Adipocyte (in vitro differentiated cells): ENCODE results near the gene TRIM29.
"Not testable (repeated sequence)": the region's sequence is repeated elsewhere in the genome, so short reads cannot be mapped to it uniquely, and the experiment has no call there.

ENCODE experiments used
- DNase-seq: peaks from one replicate; pipeline ENCODE4 v3.0.0-alpha.2; 2015; ENCODE audit warnings: low read depth
- H3K27me3 ChIP-seq: replicated peaks from 2 replicates; pipeline ENCODE4 v1.7.0; 2013; ENCODE audit warnings: mild to moderate bottlenecking, low read length, moderate library complexity; ENCODE audit not compliant: control insufficient read depth, insufficient read depth
- H3K36me3 ChIP-seq: 2 replicates; pipeline ENCODE4 v1.7.0; 2013; ENCODE audit warnings: low read length, mild to moderate bottlenecking, moderate library complexity; ENCODE audit not compliant: control insufficient read depth, insufficient read depth, severe bottlenecking
- H3K4me1 ChIP-seq: 2 replicates; pipeline ENCODE4 v1.7.0; 2013; ENCODE audit warnings: mild to moderate bottlenecking, low read length, moderate library complexity; ENCODE audit not compliant: control insufficient read depth, insufficient read depth
- H3K4me3 ChIP-seq: 2 replicates; pipeline ENCODE4 v1.7.0; 2013; ENCODE audit warnings: mild to moderate bottlenecking, low read length, moderate library complexity
- H3K9ac ChIP-seq: 2 replicates; pipeline ENCODE4 v1.7.0; 2013; ENCODE audit warnings: mild to moderate bottlenecking, low read length, moderate library complexity
- H3K9me3 ChIP-seq: 2 replicates; pipeline ENCODE4 v1.7.0; 2013; ENCODE audit warnings: mild to moderate bottlenecking, low read length, moderate library complexity; ENCODE audit not compliant: control insufficient read depth

Gene TRIM29

DNA sequence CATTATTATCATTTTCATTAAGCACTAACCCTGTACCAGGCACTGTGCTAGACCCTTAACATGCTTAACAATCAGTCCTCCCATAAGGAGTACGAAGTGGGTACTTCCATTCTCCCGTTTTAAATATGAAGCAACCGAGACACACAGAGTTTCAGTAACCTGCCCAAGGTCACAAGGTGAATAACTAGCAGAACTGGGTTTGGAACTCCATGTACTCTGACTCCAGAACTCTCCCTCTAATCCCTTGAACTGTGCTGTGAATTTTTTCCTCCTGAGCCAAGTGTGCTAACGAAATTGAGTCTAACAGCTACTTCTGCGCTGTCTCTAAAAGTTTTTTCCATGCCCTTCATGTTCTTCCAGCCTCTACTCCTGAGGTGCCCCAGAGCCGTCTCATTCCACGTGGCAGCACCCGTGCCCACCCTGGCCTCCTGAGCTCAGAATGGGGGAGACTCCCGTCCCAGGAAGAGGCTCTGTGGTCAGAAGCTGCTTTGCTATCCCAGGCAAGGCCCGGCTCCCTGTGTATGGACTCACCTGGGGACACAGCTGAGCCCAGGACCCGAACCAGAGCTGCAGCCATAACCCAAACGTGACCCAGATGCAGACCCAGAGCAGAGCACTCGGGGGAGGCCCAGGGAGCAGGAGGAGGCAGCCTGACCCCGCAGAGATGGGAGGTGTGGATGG is 8.6 kb upstream of the TRIM29 start:
- Histone ChIP-seq H3K4me1 (no peaks in the 10 kb centered on the region), H3K36me3 (no peaks in the 10 kb centered on the region), H3K9ac (no peak overlapping the region), H3K9me3 (peaks cover 8% of the 10 kb centered on the region), H3K27me3 (peaks cover 74% of the 10 kb centered on the region), H3K4me3 (no peak overlapping the region)
- DNase-seq: no peak

- no peaks in the 10 kb centered on the region for H3K9me3 ChIP-seq
- no peaks in the 10 kb centered on the region for H3K36me3 ChIP-seq
- peaks cover 95% of the 10 kb centered on the region for H3K27me3 ChIP-seq
- no peak overlapping the region for H3K9ac ChIP-seq
- no peak for DNase-seq
- H3K4me1 ChIP-seq: no peaks in the 10 kb centered on the region
- no peak overlapping the region for H3K4me3 ChIP-seq
These were observed 6.6 kb upstream of the TRIM29 start for GRCh38 chr11:120144501-120144900.

- not testable (repeated sequence) for H3K4me1 ChIP-seq, H3K36me3 ChIP-seq, H3K9me3 ChIP-seq, H3K4me3 ChIP-seq, DNase-seq, H3K9ac ChIP-seq
- peaks cover 96% of the 10 kb centered on the region for H3K27me3 ChIP-seq
These were observed 5.6 kb upstream of the TRIM29 start for GRCh38 chr11:120143472-120143871.

DNA sequence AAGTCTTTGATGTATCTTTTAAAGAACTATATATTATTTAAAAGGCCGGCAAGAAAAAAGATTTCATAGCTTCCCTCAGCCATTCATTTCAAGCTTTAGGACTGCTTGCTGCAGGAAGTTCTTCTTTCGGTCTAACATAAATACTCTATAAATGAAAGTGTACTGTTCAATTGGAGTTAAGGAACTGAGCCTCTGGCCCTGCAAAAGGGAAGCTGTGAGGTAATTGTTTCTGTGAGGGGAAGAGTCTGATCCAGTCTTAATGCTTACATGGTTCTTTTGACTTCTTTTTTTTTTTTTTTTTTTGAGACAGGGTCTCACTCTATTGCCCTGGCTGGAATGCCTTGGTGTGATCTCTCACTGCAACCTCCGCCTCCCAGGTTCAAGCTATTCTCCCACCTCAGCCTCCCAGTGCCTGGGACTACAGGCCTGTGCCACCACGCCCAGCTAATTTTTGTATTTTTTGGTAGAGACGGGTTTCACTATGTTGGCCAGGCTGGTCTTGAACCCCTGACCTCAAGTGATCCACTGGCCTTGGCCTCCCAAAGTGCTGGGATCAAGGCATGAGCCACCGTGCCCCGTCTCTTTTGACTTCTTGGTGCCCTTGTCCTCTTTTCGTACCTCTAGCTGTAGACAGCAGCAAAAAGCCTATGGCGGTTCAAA is 4.7 kb upstream of the TRIM29 start:
- Histone ChIP-seq H3K36me3 (no peaks in the 10 kb centered on the region), H3K27me3 (peaks cover 94% of the 10 kb centered on the region), H3K4me3 (no peak overlapping the region), H3K9me3 (no peaks in the 10 kb centered on the region), H3K4me1 (no peaks in the 10 kb centered on the region), H3K9ac (no peak overlapping the region)
- no peak for DNase-seq

- Histone ChIP-seq H3K9me3 (no peaks in the 10 kb centered on the region), H3K27me3 (peaks cover 89% of the 10 kb centered on the region), H3K4me1 (no peaks in the 10 kb centered on the region), H3K9ac (no peak overlapping the region), H3K36me3 (no peaks in the 10 kb centered on the region), H3K4me3 (no peak overlapping the region)
- DNase-seq: no peak
These were observed 4.0 kb upstream of the TRIM29 start for GRCh38 chr11:120141768-120142423.

GRCh38 chr11:120141113-120141767 is 3.3 kb upstream of the TRIM29 start:
- H3K9me3 ChIP-seq: no peaks in the 10 kb centered on the region
- no peaks in the 10 kb centered on the region for H3K36me3 ChIP-seq
- H3K27me3 ChIP-seq: peaks cover 85% of the 10 kb centered on the region
- DNase-seq: no peak
- H3K4me3 ChIP-seq: no peak overlapping the region
- H3K4me1 ChIP-seq: no peaks in the 10 kb centered on the region
- no peak overlapping the region for H3K9ac ChIP-seq

- H3K9me3 ChIP-seq: no peaks in the 10 kb centered on the region
- H3K4me1 ChIP-seq: no peaks in the 10 kb centered on the region
- no peak overlapping the region for H3K4me3 ChIP-seq
- no peak overlapping the region for H3K9ac ChIP-seq
- DNase-seq: no peak
- no peaks in the 10 kb centered on the region for H3K36me3 ChIP-seq
- H3K27me3 ChIP-seq: peaks cover 83% of the 10 kb centered on the region
These were observed 1.6 kb upstream of the TRIM29 start for GRCh38 chr11:120139316-120140069.

GRCh38 chr11:120137187-120137610 is 714 bp downstream of the TRIM29 start:
- Histone ChIP-seq H3K27me3 (peaks cover 82% of the 10 kb centered on the region), H3K4me1 (no peaks in the 10 kb centered on the region), H3K9me3 (no peaks in the 10 kb centered on the region), H3K9ac (no peak overlapping the region), H3K4me3 (no peak overlapping the region), H3K36me3 (no peaks in the 10 kb centered on the region)
- DNase-seq: no peak

DNA sequence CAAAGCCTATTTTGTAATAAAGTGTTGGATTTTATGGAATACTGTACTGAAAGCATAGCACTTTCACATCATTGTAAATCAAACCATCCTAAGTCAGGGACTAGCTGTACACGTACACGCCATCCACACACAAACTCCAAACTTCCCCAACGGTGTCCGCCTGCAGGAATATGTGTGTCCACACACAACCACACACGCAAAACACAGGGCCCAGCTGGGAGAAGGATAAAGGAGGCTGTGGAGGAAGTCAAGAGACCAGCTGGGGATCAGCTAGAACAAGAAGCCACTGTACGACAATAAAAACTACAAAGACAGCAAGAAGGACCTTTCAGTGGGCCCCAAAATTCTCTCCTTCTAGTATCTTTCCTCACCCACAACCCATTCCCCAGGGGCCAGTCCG is 1.6 kb downstream of the TRIM29 start:
- H3K36me3 ChIP-seq: no peaks in the 10 kb centered on the region
- no peak for DNase-seq
- no peaks in the 10 kb centered on the region for H3K4me1 ChIP-seq
- H3K9me3 ChIP-seq: no peaks in the 10 kb centered on the region
- no peak overlapping the region for H3K9ac ChIP-seq
- H3K4me3 ChIP-seq: no peak overlapping the region
- H3K27me3 ChIP-seq: peaks cover 75% of the 10 kb centered on the region

- Histone ChIP-seq H3K4me3 (no peak overlapping the region), H3K9ac (no peak overlapping the region), H3K9me3 (no peaks in the 10 kb centered on the region), H3K36me3 (no peaks in the 10 kb centered on the region), H3K27me3 (peaks cover 75% of the 10 kb centered on the region), H3K4me1 (no peaks in the 10 kb centered on the region)
- no peak for DNase-seq
These were observed 2.1 kb downstream of the TRIM29 start for GRCh38 chr11:120135838-120136237.

- H3K9me3 ChIP-seq: no peaks in the 10 kb centered on the region
- no peaks in the 10 kb centered on the region for H3K36me3 ChIP-seq
- no peak for DNase-seq
- H3K4me1 ChIP-seq: no peaks in the 10 kb centered on the region
- no peak overlapping the region for H3K4me3 ChIP-seq
- no peak overlapping the region for H3K9ac ChIP-seq
- H3K27me3 ChIP-seq: peaks cover 65% of the 10 kb centered on the region
These were observed 3.0 kb downstream of the TRIM29 start for GRCh38 chr11:120134931-120135228.
